Measurements from ENCODE around the gene EFCAB8.

- TF ChIP-seq POLR2A (IDR thresholded peaks at IDR 0.05) (no peak), CTCF (IDR thresholded peaks at IDR 0.05) (no peak)
These were observed 49.2 kb downstream of the EFCAB8 start for GRCh38 chr20:32907886-32908285.

Measured in body of pancreas (tissue), 4 donors.